Measurements from ENCODE around the gene ARFGEF3.
"Not testable (repeated sequence)": the region's sequence is repeated elsewhere in the genome, so short reads cannot be mapped to it uniquely, and the experiment has no call there.

The ARFGEF3 gene, protein sequence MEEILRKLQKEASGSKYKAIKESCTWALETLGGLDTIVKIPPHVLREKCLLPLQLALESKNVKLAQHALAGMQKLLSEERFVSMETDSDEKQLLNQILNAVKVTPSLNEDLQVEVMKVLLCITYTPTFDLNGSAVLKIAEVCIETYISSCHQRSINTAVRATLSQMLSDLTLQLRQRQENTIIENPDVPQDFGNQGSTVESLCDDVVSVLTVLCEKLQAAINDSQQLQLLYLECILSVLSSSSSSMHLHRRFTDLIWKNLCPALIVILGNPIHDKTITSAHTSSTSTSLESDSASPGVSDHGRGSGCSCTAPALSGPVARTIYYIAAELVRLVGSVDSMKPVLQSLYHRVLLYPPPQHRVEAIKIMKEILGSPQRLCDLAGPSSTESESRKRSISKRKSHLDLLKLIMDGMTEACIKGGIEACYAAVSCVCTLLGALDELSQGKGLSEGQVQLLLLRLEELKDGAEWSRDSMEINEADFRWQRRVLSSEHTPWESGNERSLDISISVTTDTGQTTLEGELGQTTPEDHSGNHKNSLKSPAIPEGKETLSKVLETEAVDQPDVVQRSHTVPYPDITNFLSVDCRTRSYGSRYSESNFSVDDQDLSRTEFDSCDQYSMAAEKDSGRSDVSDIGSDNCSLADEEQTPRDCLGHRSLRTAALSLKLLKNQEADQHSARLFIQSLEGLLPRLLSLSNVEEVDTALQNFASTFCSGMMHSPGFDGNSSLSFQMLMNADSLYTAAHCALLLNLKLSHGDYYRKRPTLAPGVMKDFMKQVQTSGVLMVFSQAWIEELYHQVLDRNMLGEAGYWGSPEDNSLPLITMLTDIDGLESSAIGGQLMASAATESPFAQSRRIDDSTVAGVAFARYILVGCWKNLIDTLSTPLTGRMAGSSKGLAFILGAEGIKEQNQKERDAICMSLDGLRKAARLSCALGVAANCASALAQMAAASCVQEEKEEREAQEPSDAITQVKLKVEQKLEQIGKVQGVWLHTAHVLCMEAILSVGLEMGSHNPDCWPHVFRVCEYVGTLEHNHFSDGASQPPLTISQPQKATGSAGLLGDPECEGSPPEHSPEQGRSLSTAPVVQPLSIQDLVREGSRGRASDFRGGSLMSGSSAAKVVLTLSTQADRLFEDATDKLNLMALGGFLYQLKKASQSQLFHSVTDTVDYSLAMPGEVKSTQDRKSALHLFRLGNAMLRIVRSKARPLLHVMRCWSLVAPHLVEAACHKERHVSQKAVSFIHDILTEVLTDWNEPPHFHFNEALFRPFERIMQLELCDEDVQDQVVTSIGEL (N-terminal part only)

DNA sequence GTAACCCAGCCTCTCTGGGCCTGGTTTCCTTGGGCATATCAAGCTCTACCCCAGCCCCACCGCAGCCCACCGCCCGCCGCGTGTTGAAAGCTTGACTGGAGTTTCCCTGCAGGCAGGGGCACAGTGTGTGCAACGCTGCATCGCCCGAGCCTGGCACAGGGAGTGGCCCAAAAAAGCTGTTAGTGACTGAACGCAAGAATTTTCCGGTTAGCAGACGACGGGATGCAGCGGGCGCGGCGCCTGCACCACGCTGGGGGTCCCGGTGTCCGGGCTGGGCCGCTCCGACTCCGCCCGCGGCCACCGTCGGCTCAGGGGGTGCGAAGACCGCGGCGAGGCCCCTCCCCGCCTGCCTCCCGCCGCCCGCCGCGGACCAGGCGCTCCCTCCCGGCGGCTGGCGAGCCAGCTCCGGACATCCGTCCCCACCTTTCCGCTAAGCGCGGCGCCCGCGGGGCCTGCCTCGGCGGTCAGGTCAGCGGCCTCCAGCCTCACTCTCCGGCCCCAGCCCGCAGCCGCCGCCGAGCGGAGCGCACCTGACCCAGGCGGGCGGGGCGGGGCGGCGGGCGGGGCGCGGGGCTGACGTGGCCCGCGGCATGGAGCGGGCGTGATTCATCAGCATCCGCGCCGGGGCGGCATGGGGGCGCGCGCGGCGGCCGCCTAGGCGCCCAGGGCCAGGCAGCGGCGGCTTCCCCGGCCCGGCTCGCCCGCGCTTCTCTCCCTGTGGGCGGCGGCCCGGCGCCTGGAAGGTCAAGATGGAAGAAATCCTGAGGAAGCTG lies at the start of gene ARFGEF3:
Gene ARFGEF3 (plus strand): TSS at position 602 of the 773 bp plus-strand sequence. CDS start 148 bp downstream, at position 750.
- peak; percentile 27 to 33 for DNase-seq (ENCODE audit: extremely low read depth in 1 of 2, low read depth in 1 of 2)

DNA sequence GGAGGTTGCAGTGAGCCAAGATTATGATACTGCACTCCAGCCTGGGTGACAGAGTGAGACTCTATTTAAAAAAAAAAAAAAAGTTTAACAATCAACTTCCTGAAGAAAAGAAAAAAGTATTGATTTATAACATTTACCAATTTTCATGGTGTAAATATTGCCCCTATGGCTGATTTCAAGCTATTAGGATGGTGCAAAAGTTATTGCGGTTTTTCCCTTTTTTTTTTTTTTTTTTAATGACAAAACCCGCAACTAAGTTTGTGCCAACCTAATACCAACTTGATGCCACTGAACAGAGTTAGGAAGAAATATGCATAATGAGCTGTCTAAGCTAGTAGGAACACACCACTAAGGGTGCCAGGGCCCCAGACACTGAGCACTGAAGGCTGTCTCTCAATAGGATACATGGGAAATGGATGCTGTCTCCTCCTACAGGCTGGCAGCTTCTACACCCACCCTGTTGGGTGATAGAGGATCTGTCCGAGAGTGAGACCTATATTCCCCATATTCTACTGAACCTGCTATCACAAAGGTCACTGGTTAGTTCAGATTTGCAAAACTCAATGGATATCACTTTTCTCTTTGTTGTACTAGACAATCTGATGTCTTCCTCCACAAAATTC lies 48.0 kb upstream of the ARFGEF3 start:
- no peak for DNase-seq (ENCODE audit: extremely low read depth in 1 of 2, low read depth in 1 of 2)

DNA sequence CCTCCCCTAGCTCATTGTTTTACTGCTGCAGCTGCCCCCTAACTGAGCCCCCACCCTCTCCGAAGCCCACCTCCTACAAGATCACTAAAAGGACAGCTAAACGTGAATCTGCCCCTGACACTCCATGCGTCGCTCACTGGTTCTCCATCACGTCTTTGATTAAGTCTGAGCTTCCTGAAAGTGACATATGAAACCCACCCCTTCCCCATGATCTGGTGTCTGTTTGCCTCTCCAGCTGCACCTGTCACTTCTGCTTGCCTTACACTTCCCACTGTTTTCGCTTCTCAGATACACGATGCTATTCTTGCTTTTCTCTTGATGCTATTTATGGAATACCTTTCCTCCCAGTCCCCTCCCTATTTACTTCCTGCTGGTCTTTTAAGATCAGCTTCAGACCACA lies 46.5 kb upstream of the ARFGEF3 start:
- no peak for DNase-seq (ENCODE audit: extremely low read depth in 1 of 2, low read depth in 1 of 2)

GRCh38 chr6:138115877-138116660 lies 45.7 kb upstream of the ARFGEF3 start:
- no peak for DNase-seq (ENCODE audit: extremely low read depth in 1 of 2, low read depth in 1 of 2)

- no peak for DNase-seq (ENCODE audit: extremely low read depth in 1 of 2, low read depth in 1 of 2)
These were observed 45.1 kb upstream of the ARFGEF3 start for GRCh38 chr6:138116661-138116999.

DNA sequence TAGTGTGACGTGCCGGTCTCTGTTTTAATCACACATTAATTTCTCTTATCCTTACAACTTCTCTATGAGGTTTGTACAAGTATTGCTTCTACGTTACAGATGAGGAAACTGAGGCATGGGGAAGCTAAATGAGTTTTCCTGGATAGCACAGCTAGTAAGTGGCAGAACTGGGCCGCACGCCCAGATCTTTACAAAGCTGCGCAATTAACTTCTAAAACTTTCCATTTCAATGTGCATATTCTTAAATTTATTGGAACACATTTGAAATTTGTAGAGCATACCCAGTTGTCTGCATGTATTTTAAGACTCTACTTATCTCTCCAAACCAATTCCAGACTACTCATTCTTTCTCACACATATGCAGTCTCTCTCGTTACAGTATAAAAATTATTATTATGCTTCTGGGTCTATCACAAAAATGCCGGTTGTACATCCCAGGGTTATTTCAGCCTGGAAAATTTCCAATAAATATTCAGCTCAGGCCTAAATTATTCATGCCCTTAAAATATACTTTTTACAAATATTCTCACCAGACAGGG lies 44.3 kb upstream of the ARFGEF3 start:
- DNase-seq (ENCODE audit: extremely low read depth in 1 of 2, low read depth in 1 of 2), result no peak

DNA sequence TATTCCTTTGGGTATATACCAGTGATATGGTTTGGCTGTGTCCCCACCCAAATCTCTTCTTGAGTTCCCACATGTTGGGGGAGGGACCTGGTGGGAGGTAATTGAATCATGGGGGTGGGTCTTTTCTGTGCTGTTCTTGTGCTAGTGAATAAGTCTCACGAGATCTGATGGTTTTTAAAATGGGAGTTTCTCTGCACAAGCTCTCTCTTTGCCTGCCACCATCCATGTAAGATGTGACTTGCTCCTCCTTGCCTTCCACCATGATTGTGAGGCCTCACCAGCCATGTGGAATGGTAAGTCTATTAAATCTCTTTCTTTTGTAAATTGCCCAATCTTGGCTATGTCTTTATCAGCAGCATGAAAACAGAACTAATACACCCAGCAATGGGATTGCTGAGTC lies 42.5 kb upstream of the ARFGEF3 start:
- DNase-seq (ENCODE audit: extremely low read depth in 1 of 2, low read depth in 1 of 2), result not testable (repeated sequence)

GRCh38 chr6:138119976-138120375 lies 41.8 kb upstream of the ARFGEF3 start:
- no peak for DNase-seq (ENCODE audit: extremely low read depth in 1 of 2, low read depth in 1 of 2)

DNA sequence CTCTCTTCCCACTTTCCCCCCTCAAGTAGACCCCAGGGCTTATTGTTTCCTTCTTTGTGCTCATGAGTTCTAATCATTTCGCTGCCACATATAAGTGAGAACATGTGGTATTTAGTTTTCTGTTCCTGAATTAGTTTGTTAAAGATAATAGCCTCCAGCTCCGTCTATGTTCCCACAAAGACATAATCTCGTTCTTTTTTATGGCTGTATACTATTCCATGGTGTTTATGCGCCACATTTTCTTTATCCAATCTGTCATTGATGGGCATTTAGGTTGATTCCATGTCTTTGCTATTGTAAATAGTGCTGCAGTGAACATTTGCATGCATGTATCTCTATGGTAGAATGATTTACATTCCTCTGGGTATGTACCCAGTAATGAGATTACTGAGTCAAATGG lies 37.6 kb upstream of the ARFGEF3 start:
- no peak for DNase-seq (ENCODE audit: extremely low read depth in 1 of 2, low read depth in 1 of 2)

DNA sequence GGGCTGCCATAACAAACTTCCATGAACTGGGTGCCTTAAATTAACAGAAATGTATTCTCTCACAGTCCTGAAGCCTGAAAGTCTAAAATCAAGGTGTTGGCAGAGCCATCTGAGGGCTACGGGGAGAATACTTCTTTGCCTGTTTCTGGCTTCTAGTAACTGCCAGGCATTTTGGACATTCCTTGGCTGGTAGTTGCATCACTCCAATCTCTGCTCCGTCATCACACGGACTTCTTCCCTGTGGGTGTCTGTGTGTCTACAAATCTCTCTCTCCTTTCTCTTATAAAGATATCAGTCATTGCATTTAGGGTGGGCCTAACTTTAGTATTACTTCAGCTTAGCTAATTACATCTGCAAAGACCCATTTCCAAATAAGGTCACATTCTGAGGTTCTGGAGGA lies 33.6 kb upstream of the ARFGEF3 start:
- DNase-seq (ENCODE audit: extremely low read depth in 1 of 2, low read depth in 1 of 2), result no peak

- DNase-seq (ENCODE audit: extremely low read depth in 1 of 2, low read depth in 1 of 2), result no peak
These were observed 32.5 kb upstream of the ARFGEF3 start for GRCh38 chr6:138129190-138129589.

DNA sequence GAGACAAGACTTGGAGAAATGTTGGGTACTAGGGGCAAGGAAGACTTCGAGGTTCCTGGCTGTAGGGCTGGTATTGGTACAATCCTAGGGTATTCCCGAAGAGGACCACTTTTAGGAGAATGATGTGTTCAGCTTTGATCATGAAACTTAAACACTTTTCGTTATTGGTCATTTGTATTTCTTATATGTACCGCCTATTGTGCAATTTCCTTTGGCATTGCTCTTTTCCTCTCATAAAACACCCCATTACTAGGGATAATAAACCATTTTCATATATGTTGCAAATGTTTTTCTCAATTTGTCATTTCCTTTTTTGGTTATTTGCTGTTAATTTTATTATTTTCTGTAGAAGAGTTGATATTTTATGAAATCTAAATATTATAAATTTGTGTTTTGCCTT lies 18.9 kb upstream of the ARFGEF3 start:
- DNase-seq (ENCODE audit: extremely low read depth in 1 of 2, low read depth in 1 of 2), result no peak

DNA sequence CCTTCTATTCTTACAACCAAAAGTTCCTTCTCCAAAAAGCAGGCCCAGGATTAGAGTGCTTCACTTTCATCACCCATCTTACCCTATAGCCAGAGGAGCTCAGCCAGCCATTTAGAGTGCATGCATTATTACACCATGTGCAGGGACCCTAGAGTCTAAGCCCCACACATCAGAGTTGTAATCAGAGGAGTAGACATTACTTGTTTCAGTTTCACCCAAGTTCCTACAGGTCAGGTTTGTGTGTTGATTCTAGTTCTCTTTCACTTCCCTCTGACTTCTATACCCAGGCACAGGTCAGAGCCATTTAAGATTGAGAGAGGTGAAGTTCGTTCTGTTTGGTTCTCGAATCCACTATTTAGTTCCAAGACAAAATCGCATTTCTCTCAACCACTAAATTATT lies 16.3 kb upstream of the ARFGEF3 start:
- DNase-seq (ENCODE audit: extremely low read depth in 1 of 2, low read depth in 1 of 2), result no peak

GRCh38 chr6:138146544-138146943 lies 15.2 kb upstream of the ARFGEF3 start:
- no peak for DNase-seq (ENCODE audit: extremely low read depth in 1 of 2, low read depth in 1 of 2)

- no peak for DNase-seq (ENCODE audit: extremely low read depth in 1 of 2, low read depth in 1 of 2)
These were observed 6.3 kb upstream of the ARFGEF3 start for GRCh38 chr6:138155443-138155842.

DNA sequence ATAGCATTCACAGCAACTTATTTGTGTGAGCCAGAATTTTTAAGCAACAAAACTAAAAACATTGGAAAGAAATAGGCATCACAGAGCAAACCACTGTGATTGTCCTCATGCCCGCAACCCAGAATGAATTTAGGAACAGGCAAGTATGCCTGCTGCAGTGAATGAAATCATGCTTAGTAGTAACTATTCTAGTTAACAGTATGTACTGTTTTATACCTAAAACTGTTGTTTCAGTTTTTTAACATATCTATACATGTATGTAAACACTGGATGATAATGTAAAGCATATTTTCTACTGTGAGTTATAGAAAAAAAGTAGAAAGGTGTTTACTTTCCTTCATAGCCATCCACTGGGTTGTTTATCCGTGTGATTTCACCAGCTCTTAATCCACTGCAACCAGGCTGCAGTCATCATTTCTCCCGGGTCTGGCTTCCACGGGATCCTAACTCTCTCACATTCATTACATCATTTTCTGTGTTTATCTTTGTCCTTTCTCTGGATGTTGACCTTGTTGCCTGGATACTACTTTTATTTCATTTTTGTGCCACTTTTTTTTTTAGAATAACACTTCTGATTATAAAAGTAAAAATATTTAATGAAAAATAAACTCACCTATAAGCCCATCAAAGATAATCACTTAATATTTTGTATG lies 3.6 kb upstream of the ARFGEF3 start:
- DNase-seq (ENCODE audit: extremely low read depth in 1 of 2, low read depth in 1 of 2), result no peak

DNA sequence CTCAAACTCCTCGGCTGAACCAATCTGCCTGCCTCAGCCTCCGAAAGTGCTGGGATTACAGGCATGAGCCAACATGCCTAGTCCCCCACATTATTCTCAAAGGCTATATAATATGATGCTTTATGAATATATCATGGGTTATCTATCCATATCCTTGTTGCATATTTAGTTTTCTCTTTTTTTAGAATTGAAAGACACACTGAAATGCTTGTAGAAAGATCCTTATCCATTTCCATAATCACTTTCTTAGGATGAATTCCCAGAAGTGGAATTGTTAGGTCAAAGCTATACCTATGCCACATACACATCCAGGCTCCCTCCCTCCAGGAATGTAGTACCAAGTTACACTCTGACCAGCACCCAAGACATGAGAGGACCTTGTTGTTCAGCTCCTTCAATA lies 2.5 kb upstream of the ARFGEF3 start:
- DNase-seq (ENCODE audit: extremely low read depth in 1 of 2, low read depth in 1 of 2), result no peak

GRCh38 chr6:138160329-138161087 lies 1.2 kb upstream of the ARFGEF3 start:
- DNase-seq (ENCODE audit: extremely low read depth in 1 of 2, low read depth in 1 of 2), result no peak

All from stimulated activated CD8-positive, alpha-beta memory T cell treated with anti-CD3 and anti-CD28 coated beads, Interleukin-7, amount 100 ng/mL, for 48 hours (primary cell).